CD14-positive monocyte (primary cell): ENCODE results near the gene PHLDA3. TPM values are rescaled to one million over a fixed set of nuclear protein-coding genes. Genes with fewer than 3 reads are reported as not detected.

Experiments used
- DNase-seq, 3 donors: peaks; one replicate each; pipeline ENCODE4 v3.0.0-alpha.2; 2011 to 2022
- H2AFZ ChIP-seq: 2 replicates; pipeline ENCODE4 v1.6.0; 2012; ENCODE audit warnings: mild to moderate bottlenecking, low read depth, low read length, inconsistent platforms; ENCODE audit not compliant: insufficient read depth, poor library complexity, severe bottlenecking
- H3K27ac ChIP-seq, 2 donors: 1 replicate in 1 of 2; 2 replicates in 1 of 2; pipeline ENCODE4 v1.5.1; 2012 to 2013; ENCODE audit warnings: low read length in 2 of 2, control low read depth in 1 of 2, inconsistent platforms in 1 of 2, low read depth in 1 of 2, mild to moderate bottlenecking in 1 of 2
- H3K27me3 ChIP-seq, 2 donors: one replicate each; pipeline versions ENCODE4 v1.6.0 to v1.6.1; 2011 to 2013; ENCODE audit warnings: low read length in 2 of 2; ENCODE audit not compliant: control insufficient read depth in 2 of 2, insufficient read depth in 2 of 2
- H3K36me3 ChIP-seq, 2 donors: replicated peaks in 1 of 2; 1 replicate in 1 of 2; 2 replicates in 1 of 2; pipeline versions ENCODE4 v1.5.1 to v1.6.1; 2012 to 2013; ENCODE audit warnings: low read length in 2 of 2, control low read depth in 1 of 2, inconsistent platforms in 1 of 2, mild to moderate bottlenecking in 1 of 2; ENCODE audit not compliant: insufficient read depth in 2 of 2, control insufficient read depth in 1 of 2
- H3K4me1 ChIP-seq, 2 donors: 1 replicate in 1 of 2; 2 replicates in 1 of 2; pipeline versions ENCODE4 v1.5.1 to v1.6.1; 2012 to 2013; ENCODE audit warnings: low read length in 2 of 2, control low read depth in 1 of 2, inconsistent platforms in 1 of 2, mild to moderate bottlenecking in 1 of 2, moderate library complexity in 1 of 2; ENCODE audit not compliant: insufficient read depth in 2 of 2, control insufficient read depth in 1 of 2
- H3K4me2 ChIP-seq: replicated peaks from 2 replicates; pipeline ENCODE3; 2012; ENCODE audit warnings: low read length, moderate library complexity, mild to moderate bottlenecking; ENCODE audit not compliant: poor library complexity, severe bottlenecking; ENCODE audit errors: extremely low read depth
- H3K4me3 ChIP-seq, 3 experiments: fragments of 200-600 bp in 1 of 3; sonication (generic) in 1 of 3; replicated peaks in 1 of 3; 1 replicate in 2 of 3; 2 replicates in 1 of 3; pipeline ENCODE4 v1.5.1; 2011 to 2013; ENCODE audit warnings: low read length in 3 of 3, mild to moderate bottlenecking in 3 of 3, control low read depth in 2 of 3, low read depth in 2 of 3, inconsistent platforms in 1 of 3, moderate library complexity in 1 of 3
- H3K79me2 ChIP-seq: 2 replicates; pipeline ENCODE4 v1.6.0; 2012; ENCODE audit warnings: mild to moderate bottlenecking, control low read depth, inconsistent platforms, low read length, moderate library complexity; ENCODE audit not compliant: insufficient read depth
- H3K9ac ChIP-seq: 2 replicates; pipeline ENCODE4 v1.6.0; 2017; ENCODE audit warnings: low read length, mild to moderate bottlenecking; ENCODE audit not compliant: insufficient read depth, poor library complexity, severe bottlenecking
- H3K9me3 ChIP-seq, 2 donors: replicated peaks in 1 of 2; 1 replicate in 1 of 2; 2 replicates in 1 of 2; pipeline versions ENCODE4 v1.5.1 to v1.6.1; 2012 to 2013; ENCODE audit warnings: low read length in 2 of 2, control low read depth in 1 of 2; ENCODE audit not compliant: control insufficient read depth in 1 of 2, insufficient read depth in 1 of 2
- H4K20me1 ChIP-seq: 2 replicates; pipeline ENCODE4 v1.6.0; 2012; ENCODE audit warnings: mild to moderate bottlenecking, low read length, control low read depth, moderate library complexity; ENCODE audit not compliant: insufficient read depth
- H3K27ac Mint-ChIP-seq, 7 donors: one replicate each; pipeline ENCODE4 v1.8.0; 2020; ENCODE audit warnings: mild to moderate bottlenecking in 7 of 7, mixed read lengths in 7 of 7, moderate library complexity in 6 of 7, inconsistent platforms in 2 of 7
- H3K27me3 Mint-ChIP-seq, 3 donors: one replicate each; pipeline ENCODE4 v1.8.0; 2021 to 2022; ENCODE audit warnings: low read depth in 3 of 3, mild to moderate bottlenecking in 3 of 3, mixed read lengths in 3 of 3, moderate library complexity in 3 of 3, inconsistent platforms in 1 of 3
- H3K36me3 Mint-ChIP-seq, 2 donors: one replicate each; pipeline ENCODE4 v1.8.0; 2020; ENCODE audit warnings: mixed read lengths in 2 of 2, inconsistent platforms in 1 of 2, mild to moderate bottlenecking in 1 of 2
- H3K4me1 Mint-ChIP-seq: one replicate; pipeline ENCODE4 v1.8.0; 2020; ENCODE audit warnings: mild to moderate bottlenecking, mixed read lengths
- H3K4me3 Mint-ChIP-seq, 2 donors: one replicate each; pipeline ENCODE4 v1.8.0; 2020; ENCODE audit warnings: mild to moderate bottlenecking in 2 of 2, mixed read lengths in 2 of 2, moderate library complexity in 1 of 2
- H3K9me3 Mint-ChIP-seq, 7 donors: one replicate each; pipeline ENCODE4 v1.8.0; 2020 to 2022; ENCODE audit warnings: mixed read lengths in 7 of 7, mild to moderate bottlenecking in 6 of 7, moderate library complexity in 6 of 7, inconsistent platforms in 2 of 7
- WGBS: methylation state at CpG from one replicate; pipeline ENCODE4 v1.1.5; 2013; ENCODE audit warnings: missing lambda C conversion rate; ENCODE audit not compliant: insufficient coverage; 5-methylcytosine and 5-hydroxymethylcytosine counted together
- intact Hi-C, 2 donors: fragments of 100-400 bp; cut with micrococcal nuclease; formaldehyde crosslinking; loops; one replicate each; pipeline versions ENCODE4 v1.15.0 to v1.15.1; 2023
- polyA plus RNA-seq, 3 donors: library from polyadenylated mRNA; depleted of rRNA in 1 of 3; unstranded in 2 of 3; stranded (reverse) in 1 of 3; fragments of 300-500 nt in 2 of 3; fragments of >200 nt in 1 of 3; fragmentation: Illumina TruSeq in 2 of 3; gene quantifications; 1 replicate in 2 of 3; 2 replicates in 1 of 3; pipeline ENCODE4 v1.2.3, GENCODE V29; 2012 to 2021
- TF ChIP-seq, protein P1 (sequence below): fragments of 200-600 bp; IDR thresholded peaks from one replicate; pipeline ENCODE4 v1.8.0; 2022; ENCODE audit warnings: antibody characterized with exemption, mild to moderate bottlenecking

PHLDA3 gene
- polyA plus RNA-seq, 3 donors = 0.08 TPM; not detected in 2

DNA sequence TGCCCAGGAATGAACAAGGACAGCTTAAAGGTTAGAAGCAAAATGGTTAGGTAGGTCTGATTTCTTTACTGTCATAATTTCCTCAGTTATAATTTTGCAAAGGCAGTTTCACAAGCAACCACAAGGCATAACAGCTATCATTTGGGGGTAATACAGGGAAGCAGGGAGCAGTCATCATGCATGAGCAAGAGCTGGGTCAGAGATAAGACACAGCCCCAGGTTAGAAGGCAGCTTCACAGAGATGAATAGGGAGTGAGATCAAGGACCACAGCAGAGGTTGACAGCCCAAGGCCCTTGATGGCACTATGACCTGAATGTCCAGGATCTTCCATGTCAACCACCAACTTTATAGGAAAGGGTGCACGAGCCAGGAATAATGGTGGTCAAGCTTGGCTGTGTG lies 46.9 kb upstream of the PHLDA3 start:
- Histone ChIP-seq H3K4me1 (peaks cover 18 to 19% of the 10 kb centered on the region in 2 donors), H3K79me2 (no peaks in the 10 kb centered on the region), H3K9me3 (no peaks in the 10 kb centered on the region), H3K9ac (no peak overlapping the region), H3K36me3 (no peaks in the 10 kb centered on the region), H3K27ac (no peak overlapping the region), H3K4me2 (no peak overlapping the region), H3K4me3 (no peak overlapping the region), H4K20me1 (no peaks in the 10 kb centered on the region), H3K27me3 (no peaks in the 10 kb centered on the region), H2AFZ (no peak overlapping the region)
- intact Hi-C loops = no loop called here
- no CpG with 5 or more reads among the region's 1 CpG for WGBS
- H3K4me3 Mint-ChIP-seq = no peak overlapping the region
- TF ChIP-seq, protein P1, sequence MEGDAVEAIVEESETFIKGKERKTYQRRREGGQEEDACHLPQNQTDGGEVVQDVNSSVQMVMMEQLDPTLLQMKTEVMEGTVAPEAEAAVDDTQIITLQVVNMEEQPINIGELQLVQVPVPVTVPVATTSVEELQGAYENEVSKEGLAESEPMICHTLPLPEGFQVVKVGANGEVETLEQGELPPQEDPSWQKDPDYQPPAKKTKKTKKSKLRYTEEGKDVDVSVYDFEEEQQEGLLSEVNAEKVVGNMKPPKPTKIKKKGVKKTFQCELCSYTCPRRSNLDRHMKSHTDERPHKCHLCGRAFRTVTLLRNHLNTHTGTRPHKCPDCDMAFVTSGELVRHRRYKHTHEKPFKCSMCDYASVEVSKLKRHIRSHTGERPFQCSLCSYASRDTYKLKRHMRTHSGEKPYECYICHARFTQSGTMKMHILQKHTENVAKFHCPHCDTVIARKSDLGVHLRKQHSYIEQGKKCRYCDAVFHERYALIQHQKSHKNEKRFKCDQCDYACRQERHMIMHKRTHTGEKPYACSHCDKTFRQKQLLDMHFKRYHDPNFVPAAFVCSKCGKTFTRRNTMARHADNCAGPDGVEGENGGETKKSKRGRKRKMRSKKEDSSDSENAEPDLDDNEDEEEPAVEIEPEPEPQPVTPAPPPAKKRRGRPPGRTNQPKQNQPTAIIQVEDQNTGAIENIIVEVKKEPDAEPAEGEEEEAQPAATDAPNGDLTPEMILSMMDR = no peak
- peaks cover 35% of the 10 kb centered on the region for H3K4me1 Mint-ChIP-seq
- DNase-seq = no peak
- no peak overlapping the region for H3K27ac Mint-ChIP-seq
- H3K9me3 Mint-ChIP-seq = no peaks in the 10 kb centered on the region
- no peaks in the 10 kb centered on the region for H3K27me3 Mint-ChIP-seq
- H3K36me3 Mint-ChIP-seq = peaks cover 12 to 33% of the 10 kb centered on the region in 2 donors

DNA sequence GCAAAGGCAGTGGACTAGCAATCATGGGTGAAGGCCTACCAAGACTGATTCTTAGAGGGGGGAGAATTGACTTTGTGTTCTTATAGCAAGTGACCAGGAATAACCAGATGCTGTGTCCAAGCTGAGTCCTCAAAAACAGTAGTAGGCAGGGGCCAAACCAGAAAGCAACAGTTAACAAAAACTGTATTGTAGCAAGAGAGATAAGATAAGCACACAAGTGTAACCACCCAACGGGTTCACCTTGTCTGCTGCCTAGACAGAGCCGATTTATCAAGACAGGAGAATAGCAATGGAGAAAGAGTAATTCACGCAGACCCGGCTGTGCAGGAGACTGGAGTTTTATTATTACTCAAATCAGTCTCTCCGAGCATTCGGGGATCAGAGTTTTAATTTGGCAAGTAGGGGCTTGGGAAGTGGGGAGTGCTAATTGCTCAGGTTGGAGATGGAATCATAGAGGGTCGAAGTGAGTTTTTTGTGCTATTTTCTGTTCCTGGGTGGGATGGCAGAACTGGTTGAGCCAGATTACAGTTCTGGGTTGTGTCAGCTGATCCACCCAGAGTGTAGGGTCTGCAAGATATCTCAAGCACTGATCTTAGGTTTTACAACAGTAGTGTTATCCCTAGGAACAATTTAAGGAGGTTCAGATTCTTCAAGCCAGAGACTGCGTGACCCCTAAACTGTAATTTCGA lies 46.2 kb upstream of the PHLDA3 start:
- TF ChIP-seq, protein P1 = no peak
- intact Hi-C loops = no loop called here
- no peak overlapping the region for H2AFZ ChIP-seq
- H3K4me2 ChIP-seq = no peak overlapping the region
- H3K27ac ChIP-seq = no peak overlapping the region
- DNase-seq = no peak
- Mint-ChIP-seq H3K4me1 (peaks cover 35% of the 10 kb centered on the region), H3K36me3 (peaks cover 10 to 28% of the 10 kb centered on the region in 2 donors), H3K9me3 (no peaks in the 10 kb centered on the region), H3K27me3 (no peaks in the 10 kb centered on the region), H3K27ac (no peak overlapping the region), H3K4me3 (no peak overlapping the region)
- peaks cover 18 to 19% of the 10 kb centered on the region in 2 donors for H3K4me1 ChIP-seq
- no peaks in the 10 kb centered on the region for H3K9me3 ChIP-seq
- no peak overlapping the region for H3K9ac ChIP-seq
- H3K27me3 ChIP-seq = no peaks in the 10 kb centered on the region
- no peak overlapping the region for H3K4me3 ChIP-seq
- no peaks in the 10 kb centered on the region for H3K36me3 ChIP-seq
- WGBS = 96% methylated on average over 4 of the region's 9 CpGs
- H3K79me2 ChIP-seq = no peaks in the 10 kb centered on the region
- no peaks in the 10 kb centered on the region for H4K20me1 ChIP-seq
